ENCODE measurements around the gene ELAC2.
A peak's percentile ranks its signal among the peaks of the same experiment; 100 is the strongest.

ELAC2 gene, protein sequence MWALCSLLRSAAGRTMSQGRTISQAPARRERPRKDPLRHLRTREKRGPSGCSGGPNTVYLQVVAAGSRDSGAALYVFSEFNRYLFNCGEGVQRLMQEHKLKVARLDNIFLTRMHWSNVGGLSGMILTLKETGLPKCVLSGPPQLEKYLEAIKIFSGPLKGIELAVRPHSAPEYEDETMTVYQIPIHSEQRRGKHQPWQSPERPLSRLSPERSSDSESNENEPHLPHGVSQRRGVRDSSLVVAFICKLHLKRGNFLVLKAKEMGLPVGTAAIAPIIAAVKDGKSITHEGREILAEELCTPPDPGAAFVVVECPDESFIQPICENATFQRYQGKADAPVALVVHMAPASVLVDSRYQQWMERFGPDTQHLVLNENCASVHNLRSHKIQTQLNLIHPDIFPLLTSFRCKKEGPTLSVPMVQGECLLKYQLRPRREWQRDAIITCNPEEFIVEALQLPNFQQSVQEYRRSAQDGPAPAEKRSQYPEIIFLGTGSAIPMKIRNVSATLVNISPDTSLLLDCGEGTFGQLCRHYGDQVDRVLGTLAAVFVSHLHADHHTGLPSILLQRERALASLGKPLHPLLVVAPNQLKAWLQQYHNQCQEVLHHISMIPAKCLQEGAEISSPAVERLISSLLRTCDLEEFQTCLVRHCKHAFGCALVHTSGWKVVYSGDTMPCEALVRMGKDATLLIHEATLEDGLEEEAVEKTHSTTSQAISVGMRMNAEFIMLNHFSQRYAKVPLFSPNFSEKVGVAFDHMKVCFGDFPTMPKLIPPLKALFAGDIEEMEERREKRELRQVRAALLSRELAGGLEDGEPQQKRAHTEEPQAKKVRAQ

DNA sequence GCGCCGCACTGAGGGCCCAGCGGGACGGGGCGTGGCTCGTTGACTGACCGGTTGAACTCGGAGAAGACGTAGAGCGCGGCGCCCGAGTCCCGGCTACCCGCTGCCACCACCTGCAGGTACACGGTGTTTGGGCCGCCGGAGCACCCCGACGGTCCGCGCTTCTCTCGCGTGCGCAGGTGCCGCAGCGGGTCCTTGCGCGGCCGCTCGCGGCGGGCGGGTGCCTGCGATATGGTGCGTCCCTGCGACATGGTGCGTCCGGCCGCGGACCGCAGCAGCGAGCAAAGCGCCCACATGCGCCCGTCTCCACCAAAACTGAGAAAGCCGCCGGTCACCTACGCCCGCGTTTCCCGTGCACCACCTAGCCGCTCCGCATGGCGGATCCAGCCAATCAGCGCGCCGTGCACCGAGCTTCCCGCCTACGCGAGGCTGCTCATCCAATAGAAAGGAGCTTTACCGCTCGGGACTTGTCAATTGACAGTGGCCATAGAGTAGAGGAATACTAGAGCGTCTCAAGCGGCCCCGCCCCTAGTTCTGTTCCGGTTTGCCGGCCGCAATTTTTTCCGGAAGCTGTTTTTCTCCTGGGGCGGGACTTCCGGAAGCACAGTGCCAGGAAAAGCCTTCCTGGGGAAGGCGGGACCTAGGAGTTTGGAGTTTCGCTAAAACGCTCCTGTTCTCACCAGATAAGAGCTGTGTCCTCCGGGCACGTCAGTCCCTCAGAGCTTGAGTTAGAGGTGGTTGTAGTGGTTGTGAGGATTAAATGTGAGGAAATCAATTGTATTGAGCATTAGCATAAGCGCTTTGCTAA, at the start of gene ELAC2:
TSS of gene ELAC2 (minus strand) at position 373 of the 805 bp plus-strand sequence. CDS start at position 293, 80 bp downstream.
- peaks cover 52% of the 10 kb centered on the region for H3K36me3 Mint-ChIP-seq (ENCODE audit: low read depth)
- peak; percentile 95 for DNase-seq
- H3K4me1 Mint-ChIP-seq (ENCODE audit: low read depth): peaks cover 42% of the 10 kb centered on the region
- H3K9me3 Mint-ChIP-seq: no peaks in the 10 kb centered on the region
- no peaks in the 10 kb centered on the region for H3K27me3 Mint-ChIP-seq
- H3K4me3 Mint-ChIP-seq: peak within 1 kb of the TSS; percentile 94
- peak within 1 kb of the TSS; percentile 99 for H3K27ac Mint-ChIP-seq

DNA sequence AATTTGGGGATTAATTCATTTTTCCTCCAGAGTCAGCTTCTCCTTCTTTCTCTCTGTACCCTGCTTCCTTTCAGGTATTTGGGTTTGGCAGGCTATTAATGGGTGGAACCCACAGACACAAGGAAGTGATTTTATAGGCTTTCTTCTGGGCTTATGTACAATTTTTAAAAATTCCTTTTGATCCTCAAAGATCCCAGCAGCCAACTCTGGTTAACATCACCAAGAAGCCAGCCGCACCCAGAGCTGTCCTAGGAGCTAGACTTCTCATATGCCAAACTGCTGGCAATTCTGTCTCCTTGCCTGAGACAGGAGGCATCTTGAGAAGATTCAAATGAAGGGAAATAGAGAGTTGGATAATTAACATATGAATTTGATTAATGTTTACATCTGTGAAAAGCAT, 47.2 kb upstream of the ELAC2 start:
- Mint-ChIP-seq H3K36me3 (ENCODE audit: low read depth) (no peaks in the 10 kb centered on the region), H3K4me3 (no peak overlapping the region), H3K27me3 (peaks cover 8% of the 10 kb centered on the region), H3K27ac (no peak overlapping the region), H3K4me1 (ENCODE audit: low read depth) (no peaks in the 10 kb centered on the region), H3K9me3 (no peaks in the 10 kb centered on the region)
- no peak for DNase-seq

DNA sequence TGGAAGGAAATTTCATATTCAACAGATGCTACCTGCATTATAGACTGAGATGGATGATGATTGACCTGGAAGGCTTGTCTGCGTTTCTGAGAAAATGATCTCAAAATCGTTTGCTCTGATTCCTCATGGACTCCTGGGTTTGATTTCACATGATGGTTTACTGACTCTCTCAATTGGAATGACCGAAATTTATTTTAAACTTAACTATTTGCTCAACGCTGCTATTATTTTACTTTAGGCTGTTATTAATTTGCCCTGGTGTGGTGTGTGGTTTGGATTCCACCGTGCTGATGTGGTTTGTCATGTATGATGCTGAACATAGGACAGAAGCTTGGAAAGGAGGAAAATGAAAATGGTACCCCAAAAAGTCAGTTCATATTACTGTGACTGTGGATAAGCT, 37.3 kb upstream of the ELAC2 start:
- H3K4me3 Mint-ChIP-seq: no peak overlapping the region
- no peaks in the 10 kb centered on the region for H3K9me3 Mint-ChIP-seq
- no peak for DNase-seq
- H3K27me3 Mint-ChIP-seq: peaks cover 21% of the 10 kb centered on the region
- H3K27ac Mint-ChIP-seq: no peak overlapping the region
- H3K4me1 Mint-ChIP-seq (ENCODE audit: low read depth): no peaks in the 10 kb centered on the region
- H3K36me3 Mint-ChIP-seq (ENCODE audit: low read depth): no peaks in the 10 kb centered on the region

GRCh38 chr17:13054666-13055065, 36.8 kb upstream of the ELAC2 start:
- no peak for DNase-seq
- Mint-ChIP-seq H3K4me3 (no peak overlapping the region), H3K27me3 (peaks cover 21% of the 10 kb centered on the region), H3K36me3 (ENCODE audit: low read depth) (no peaks in the 10 kb centered on the region), H3K27ac (no peak overlapping the region), H3K9me3 (no peaks in the 10 kb centered on the region), H3K4me1 (ENCODE audit: low read depth) (no peaks in the 10 kb centered on the region)

DNA sequence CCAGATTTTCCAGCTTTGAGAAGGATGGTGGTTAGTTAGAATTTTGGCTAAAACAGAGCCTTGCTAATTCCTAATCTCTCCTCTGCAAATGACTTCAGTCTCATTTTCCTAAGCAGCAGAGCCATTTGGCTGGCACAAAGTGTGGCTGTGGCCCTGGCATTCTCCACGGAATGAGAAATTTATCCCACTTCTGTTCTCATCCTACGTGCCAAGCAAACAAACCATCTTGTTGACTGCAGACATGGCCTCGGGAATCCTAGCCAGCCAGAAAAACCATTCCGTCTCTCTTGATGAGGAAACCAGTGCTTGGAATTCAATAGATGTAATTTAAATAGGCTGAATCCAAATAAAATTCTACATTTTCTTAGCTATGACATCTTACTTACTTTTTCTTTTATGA, 34.1 kb upstream of the ELAC2 start:
- Mint-ChIP-seq H3K36me3 (ENCODE audit: low read depth) (no peaks in the 10 kb centered on the region), H3K27me3 (peaks cover 29% of the 10 kb centered on the region), H3K27ac (no peak overlapping the region), H3K9me3 (no peaks in the 10 kb centered on the region), H3K4me3 (no peak overlapping the region), H3K4me1 (ENCODE audit: low read depth) (no peaks in the 10 kb centered on the region)
- no peak for DNase-seq

GRCh38 chr17:13047011-13047606, 29.3 kb upstream of the ELAC2 start:
- Mint-ChIP-seq H3K36me3 (ENCODE audit: low read depth) (no peaks in the 10 kb centered on the region), H3K27ac (no peak overlapping the region), H3K9me3 (no peaks in the 10 kb centered on the region), H3K27me3 (peaks cover 28% of the 10 kb centered on the region), H3K4me3 (no peak overlapping the region), H3K4me1 (ENCODE audit: low read depth) (no peaks in the 10 kb centered on the region)
- no peak for DNase-seq

DNA sequence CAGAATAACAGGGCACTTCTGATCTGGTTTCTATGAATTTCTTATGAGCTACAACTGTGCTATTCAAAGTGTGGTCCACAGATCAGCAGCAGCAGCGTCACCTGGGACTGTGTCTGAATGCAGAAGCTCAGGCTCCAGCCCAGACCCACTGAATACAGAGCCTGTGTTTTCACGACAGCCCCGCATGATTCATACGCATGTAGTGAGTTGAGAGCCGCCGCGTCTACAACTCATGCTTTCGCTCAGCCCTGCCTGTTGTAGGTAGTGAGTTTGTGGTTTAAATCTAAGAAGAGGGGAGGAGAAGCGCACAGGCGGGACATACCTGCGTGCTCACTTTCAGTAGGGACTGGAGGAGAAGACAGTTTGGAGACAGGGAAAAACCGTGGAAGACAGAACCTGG, 28.5 kb upstream of the ELAC2 start:
- Mint-ChIP-seq H3K27ac (no peak overlapping the region), H3K4me3 (no peak overlapping the region), H3K9me3 (no peaks in the 10 kb centered on the region), H3K27me3 (peaks cover 33% of the 10 kb centered on the region), H3K4me1 (ENCODE audit: low read depth) (no peaks in the 10 kb centered on the region), H3K36me3 (ENCODE audit: low read depth) (no peaks in the 10 kb centered on the region)
- no peak for DNase-seq

DNA sequence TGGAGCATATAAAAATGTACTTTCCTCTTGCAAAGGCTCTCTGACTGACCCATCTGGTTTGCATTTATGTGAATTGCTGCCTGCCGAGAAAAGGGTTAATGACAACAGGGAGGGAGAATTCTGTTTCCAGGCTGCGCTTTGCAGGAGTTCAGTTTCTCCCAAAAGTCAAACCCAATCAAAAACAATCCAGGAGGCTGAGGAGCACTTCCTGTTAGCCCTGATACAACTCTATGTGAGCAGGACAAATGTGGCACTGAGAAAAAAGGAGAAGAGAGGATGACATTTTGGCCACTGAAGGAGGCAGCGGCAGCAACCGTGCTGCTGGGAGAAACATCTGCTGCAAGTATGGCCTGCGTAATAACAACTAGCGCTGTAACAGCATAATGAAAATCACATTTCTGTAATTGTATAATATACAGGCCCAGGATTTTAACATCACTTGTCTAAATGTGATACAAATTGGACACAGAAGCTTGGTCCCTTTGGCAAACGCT, 26.8 kb upstream of the ELAC2 start:
- H3K36me3 Mint-ChIP-seq (ENCODE audit: low read depth): no peaks in the 10 kb centered on the region
- no peaks in the 10 kb centered on the region for H3K4me1 Mint-ChIP-seq (ENCODE audit: low read depth)
- H3K9me3 Mint-ChIP-seq: no peaks in the 10 kb centered on the region
- no peak overlapping the region for H3K27ac Mint-ChIP-seq
- peaks cover 38% of the 10 kb centered on the region for H3K27me3 Mint-ChIP-seq
- DNase-seq: no peak
- H3K4me3 Mint-ChIP-seq: no peak overlapping the region

DNA sequence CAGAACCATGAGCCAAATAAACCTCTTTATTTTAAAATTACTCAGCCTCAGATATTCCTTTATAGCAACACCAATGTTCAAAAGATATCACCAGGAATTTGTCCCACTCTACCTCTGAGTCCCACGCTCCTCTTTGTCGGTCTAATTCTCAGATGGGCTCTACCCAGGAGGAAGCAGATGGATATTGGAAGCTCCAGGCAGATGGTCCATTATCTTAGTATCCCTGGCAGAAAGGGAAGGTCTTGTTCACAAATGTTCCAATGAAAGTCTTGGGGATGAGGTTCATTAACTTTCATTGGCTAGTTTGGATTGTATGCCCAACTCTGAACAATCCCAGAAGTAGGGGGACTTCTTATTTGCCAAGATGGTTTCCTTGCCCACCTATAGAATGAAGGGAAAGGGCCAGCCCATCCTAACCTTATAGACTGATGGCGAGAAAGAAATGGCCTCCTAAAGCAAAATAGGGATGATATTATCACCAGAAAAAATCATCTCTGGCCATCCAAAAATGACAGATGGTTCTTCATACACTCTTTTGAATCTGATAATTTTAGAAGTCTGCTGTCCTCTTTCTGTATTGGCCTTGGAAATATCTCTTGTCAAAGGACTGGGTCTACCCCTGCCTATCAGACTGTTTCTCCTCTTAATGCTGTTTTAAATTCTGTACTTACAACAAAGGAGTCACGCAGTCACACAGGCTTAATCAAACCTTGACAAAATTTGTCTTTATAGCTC, 21.3 kb upstream of the ELAC2 start:
- DNase-seq: no peak
- no peaks in the 10 kb centered on the region for H3K36me3 Mint-ChIP-seq (ENCODE audit: low read depth)
- H3K27me3 Mint-ChIP-seq: peaks cover 26% of the 10 kb centered on the region
- no peak overlapping the region for H3K27ac Mint-ChIP-seq
- H3K4me3 Mint-ChIP-seq: no peak overlapping the region
- H3K4me1 Mint-ChIP-seq (ENCODE audit: low read depth): no peaks in the 10 kb centered on the region
- peaks cover 19% of the 10 kb centered on the region for H3K9me3 Mint-ChIP-seq

DNA sequence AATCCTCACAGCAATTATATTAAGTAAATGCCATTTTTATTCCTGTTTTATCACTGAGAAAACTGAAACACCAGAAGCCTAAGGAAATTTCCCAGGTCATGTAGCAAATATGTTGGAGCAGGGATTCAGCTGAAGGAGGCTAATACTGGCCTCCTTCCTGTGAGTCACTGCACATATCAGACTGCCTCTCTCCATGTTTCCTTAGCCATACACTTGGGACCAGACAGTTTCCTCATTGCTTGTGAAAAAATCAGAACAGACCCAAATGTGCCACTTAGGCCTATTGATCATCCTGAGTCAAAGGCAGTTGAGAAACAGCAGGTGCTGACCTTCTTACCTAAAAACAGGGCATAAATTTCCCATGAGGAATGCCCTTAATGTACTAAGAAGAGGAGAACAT, 18.9 kb upstream of the ELAC2 start:
- Mint-ChIP-seq H3K4me1 (ENCODE audit: low read depth) (peaks cover 3% of the 10 kb centered on the region), H3K4me3 (no peak overlapping the region), H3K27me3 (peaks cover 9% of the 10 kb centered on the region), H3K36me3 (ENCODE audit: low read depth) (no peaks in the 10 kb centered on the region), H3K27ac (no peak overlapping the region), H3K9me3 (peaks cover 19% of the 10 kb centered on the region)
- DNase-seq: no peak

GRCh38 chr17:13035420-13035819, 17.6 kb upstream of the ELAC2 start:
- peaks cover 19% of the 10 kb centered on the region for H3K9me3 Mint-ChIP-seq

DNA sequence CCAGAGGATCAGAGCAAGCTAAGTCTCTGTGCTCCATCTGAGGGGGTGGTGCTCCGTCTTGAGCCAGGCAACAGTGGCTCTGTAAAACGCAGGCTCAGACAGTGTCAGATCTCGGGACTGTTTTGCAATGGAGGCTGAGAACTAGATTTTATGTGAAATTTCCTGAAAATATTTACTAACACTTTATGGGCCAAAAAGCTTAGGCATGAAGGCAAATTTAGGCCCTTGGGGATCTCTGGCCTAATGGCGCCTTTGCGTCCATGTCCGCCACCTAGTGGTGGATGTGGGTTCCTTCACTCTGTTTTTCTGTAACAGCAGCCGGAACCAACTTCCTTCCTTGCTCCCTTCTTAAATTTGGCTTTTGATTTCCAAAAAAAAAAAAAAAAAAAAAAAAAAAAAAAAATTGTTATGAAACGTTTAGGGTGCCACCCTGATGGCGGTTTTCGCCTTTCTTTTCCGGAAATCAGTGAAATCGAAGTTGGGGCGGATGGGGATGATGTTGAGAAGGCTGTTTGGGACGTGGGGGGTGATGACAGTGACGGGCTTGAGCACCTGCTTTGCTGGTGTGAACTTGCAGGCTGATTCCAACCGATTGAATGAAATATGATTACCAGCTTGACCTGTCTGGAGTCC, 14.0 kb upstream of the ELAC2 start:
- peaks cover 6% of the 10 kb centered on the region for H3K4me1 Mint-ChIP-seq (ENCODE audit: low read depth)
- H3K36me3 Mint-ChIP-seq (ENCODE audit: low read depth): no peaks in the 10 kb centered on the region
- no peak overlapping the region for H3K4me3 Mint-ChIP-seq
- peak; percentile 50 for DNase-seq
- H3K9me3 Mint-ChIP-seq: peaks cover 15% of the 10 kb centered on the region
- peaks cover 5% of the 10 kb centered on the region for H3K27me3 Mint-ChIP-seq
- no peak overlapping the region for H3K27ac Mint-ChIP-seq

More at GRCh38 chr17:13035420-13035819, 17.6 kb upstream of the ELAC2 start:
- H3K4me3 Mint-ChIP-seq: no peak overlapping the region
- peaks cover 6% of the 10 kb centered on the region for H3K4me1 Mint-ChIP-seq (ENCODE audit: low read depth)
- H3K36me3 Mint-ChIP-seq (ENCODE audit: low read depth): no peaks in the 10 kb centered on the region
- peaks cover 3% of the 10 kb centered on the region for H3K27me3 Mint-ChIP-seq
- no peak for DNase-seq
- H3K27ac Mint-ChIP-seq: no peak overlapping the region

All from activated T-cell treated with anti-CD3 and anti-CD28 coated beads, Interleukin-2, amount 50 U/mL, for 24 hours (primary cell).